ENCODE data around the gene BLTP3B. TPM values are rescaled to one million over a fixed set of nuclear protein-coding genes. Genes with fewer than 3 reads are reported as not detected.

BLTP3B gene
- total RNA-seq, 1 experiment from 2014 or later, result 22.4 TPM

DNA sequence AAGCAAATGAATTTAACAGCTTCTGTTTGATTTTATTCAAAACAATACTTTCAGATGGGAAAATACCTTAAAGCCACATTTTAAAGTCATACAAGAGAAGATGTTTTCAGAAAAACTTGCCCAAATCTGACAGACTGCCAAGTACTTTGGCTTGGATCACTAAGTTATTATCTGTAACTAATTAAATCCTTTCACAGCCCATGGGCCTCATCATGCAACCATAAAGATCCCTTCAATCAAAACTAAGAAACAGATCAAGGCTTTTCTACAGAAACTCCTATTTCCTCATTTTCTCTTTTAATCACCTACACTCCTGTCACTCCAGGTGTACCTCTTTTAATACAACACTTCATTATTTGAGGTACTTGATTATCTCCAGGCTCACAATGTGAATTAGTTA is 28.1 kb downstream of the BLTP3B start:
- Mint-ChIP-seq H3K9me3 (peaks cover 12% of the 10 kb centered on the region), H3K36me3 (peaks cover 11% of the 10 kb centered on the region), H3K4me1 (no peaks in the 10 kb centered on the region; the same call in 1 of the 2 replicates), H3K4me3 (no peak overlapping the region), H3K27ac (no peak overlapping the region; the same call in 1 of the 2 replicates), H3K27me3 (ENCODE audit: low read depth) (no peaks in the 10 kb centered on the region)
- ChIA-PET CTCF (interaction anchor here (1.2 kb wide), 1 partner anchor 40 kb away, joined by 4 read pairs; no protein-coding TSS in a partner anchor), POLR2A (no interaction called here)
- no peak for TF ChIP-seq IRF2 (CRISPR knock-in tag; IDR thresholded peaks at IDR 0.05; ENCODE audit: borderline replicate concordance, low read depth)
- no peak for TF ChIP-seq SMAD4 (CRISPR knock-in tag; IDR thresholded peaks at IDR 0.05)
- TF ChIP-seq, protein P1, sequence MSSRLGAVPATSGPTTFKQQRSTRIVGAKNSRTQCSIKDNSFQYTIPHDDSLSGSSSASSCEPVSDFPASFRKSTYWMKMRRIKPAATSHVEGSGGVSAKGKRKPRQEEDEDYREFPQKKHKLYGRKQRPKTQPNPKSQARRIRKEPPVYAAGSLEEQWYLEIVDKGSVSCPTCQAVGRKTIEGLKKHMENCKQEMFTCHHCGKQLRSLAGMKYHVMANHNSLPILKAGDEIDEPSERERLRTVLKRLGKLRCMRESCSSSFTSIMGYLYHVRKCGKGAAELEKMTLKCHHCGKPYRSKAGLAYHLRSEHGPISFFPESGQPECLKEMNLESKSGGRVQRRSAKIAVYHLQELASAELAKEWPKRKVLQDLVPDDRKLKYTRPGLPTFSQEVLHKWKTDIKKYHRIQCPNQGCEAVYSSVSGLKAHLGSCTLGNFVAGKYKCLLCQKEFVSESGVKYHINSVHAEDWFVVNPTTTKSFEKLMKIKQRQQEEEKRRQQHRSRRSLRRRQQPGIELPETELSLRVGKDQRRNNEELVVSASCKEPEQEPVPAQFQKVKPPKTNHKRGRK (CRISPR knock-in tag; IDR thresholded peaks at IDR 0.05; ENCODE audit: borderline replicate concordance), result no peak
- TF ChIP-seq, protein P2, sequence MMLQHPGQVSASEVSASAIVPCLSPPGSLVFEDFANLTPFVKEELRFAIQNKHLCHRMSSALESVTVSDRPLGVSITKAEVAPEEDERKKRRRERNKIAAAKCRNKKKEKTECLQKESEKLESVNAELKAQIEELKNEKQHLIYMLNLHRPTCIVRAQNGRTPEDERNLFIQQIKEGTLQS (CRISPR knock-in tag; conservative IDR thresholded peaks at IDR 0.05), result no peak
- no peak for TF ChIP-seq RELA (CRISPR knock-in tag; IDR thresholded peaks at IDR 0.05; ENCODE audit: borderline replicate concordance)
- TF ChIP-seq NR2C2 (CRISPR knock-in tag; IDR thresholded peaks at IDR 0.05), result no peak
- no peak for TF ChIP-seq ELF4 (CRISPR knock-in tag; IDR thresholded peaks at IDR 0.05; ENCODE audit: low read depth)
- TF ChIP-seq TP53 (CRISPR knock-in tag; IDR thresholded peaks at IDR 0.05), result no peak
- TF ChIP-seq, protein P3, sequence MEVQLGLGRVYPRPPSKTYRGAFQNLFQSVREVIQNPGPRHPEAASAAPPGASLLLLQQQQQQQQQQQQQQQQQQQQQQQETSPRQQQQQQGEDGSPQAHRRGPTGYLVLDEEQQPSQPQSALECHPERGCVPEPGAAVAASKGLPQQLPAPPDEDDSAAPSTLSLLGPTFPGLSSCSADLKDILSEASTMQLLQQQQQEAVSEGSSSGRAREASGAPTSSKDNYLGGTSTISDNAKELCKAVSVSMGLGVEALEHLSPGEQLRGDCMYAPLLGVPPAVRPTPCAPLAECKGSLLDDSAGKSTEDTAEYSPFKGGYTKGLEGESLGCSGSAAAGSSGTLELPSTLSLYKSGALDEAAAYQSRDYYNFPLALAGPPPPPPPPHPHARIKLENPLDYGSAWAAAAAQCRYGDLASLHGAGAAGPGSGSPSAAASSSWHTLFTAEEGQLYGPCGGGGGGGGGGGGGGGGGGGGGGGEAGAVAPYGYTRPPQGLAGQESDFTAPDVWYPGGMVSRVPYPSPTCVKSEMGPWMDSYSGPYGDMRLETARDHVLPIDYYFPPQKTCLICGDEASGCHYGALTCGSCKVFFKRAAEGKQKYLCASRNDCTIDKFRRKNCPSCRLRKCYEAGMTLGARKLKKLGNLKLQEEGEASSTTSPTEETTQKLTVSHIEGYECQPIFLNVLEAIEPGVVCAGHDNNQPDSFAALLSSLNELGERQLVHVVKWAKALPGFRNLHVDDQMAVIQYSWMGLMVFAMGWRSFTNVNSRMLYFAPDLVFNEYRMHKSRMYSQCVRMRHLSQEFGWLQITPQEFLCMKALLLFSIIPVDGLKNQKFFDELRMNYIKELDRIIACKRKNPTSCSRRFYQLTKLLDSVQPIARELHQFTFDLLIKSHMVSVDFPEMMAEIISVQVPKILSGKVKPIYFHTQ (CRISPR knock-in tag; IDR thresholded peaks at IDR 0.05), result no peak
- no peak for TF ChIP-seq NFATC4 (CRISPR knock-in tag; IDR thresholded peaks at IDR 0.05)
- TF ChIP-seq FOXP1 (CRISPR knock-in tag; IDR thresholded peaks at IDR 0.05; ENCODE audit: borderline replicate concordance), result no peak
- no peak for TF ChIP-seq ZNF232 (CRISPR knock-in tag; IDR thresholded peaks at IDR 0.05)
- no peak for TF ChIP-seq NFYB (CRISPR knock-in tag; conservative IDR thresholded peaks at IDR 0.05; ENCODE audit: low read depth)
- no peak for TF ChIP-seq KAT7 (CRISPR knock-in tag; IDR thresholded peaks at IDR 0.05; ENCODE audit: borderline replicate concordance)
- TF ChIP-seq NFE2L1 (CRISPR knock-in tag; IDR thresholded peaks at IDR 0.05), result no peak
- TF ChIP-seq ZNF416 (CRISPR knock-in tag; IDR thresholded peaks at IDR 0.05), result no peak
- ATAC-seq, result no peak
- DNase-seq (ENCODE audit: low spot score), result no peak

DNA sequence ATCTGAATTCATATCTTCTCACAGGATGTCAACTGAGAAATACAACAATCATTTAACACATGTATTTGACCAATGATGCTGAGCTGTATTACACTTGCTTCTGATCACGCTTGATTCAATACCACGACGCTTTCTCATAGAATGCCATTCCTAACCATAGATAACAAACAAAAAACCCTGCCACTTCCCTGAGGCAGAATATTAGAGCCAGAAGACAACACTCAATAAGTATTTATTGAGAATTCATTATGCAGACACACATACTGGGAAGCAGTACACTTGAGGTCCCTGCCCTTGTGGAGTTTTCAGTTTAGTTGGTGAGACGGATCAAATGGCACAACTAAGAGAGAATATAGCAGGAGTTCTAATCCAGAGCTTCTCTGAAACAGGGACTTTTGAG is 32.4 kb downstream of the BLTP3B start:
- ATAC-seq, result no peak
- Mint-ChIP-seq H3K4me1 (no peaks in the 10 kb centered on the region; the same call in 1 of the 2 replicates), H3K9me3 (peaks cover 16% of the 10 kb centered on the region), H3K27ac (peak overlapping the region; percentile 42), H3K4me3 (no peak overlapping the region), H3K27me3 (ENCODE audit: low read depth) (no peaks in the 10 kb centered on the region), H3K36me3 (peaks cover 17% of the 10 kb centered on the region)
- DNase-seq (ENCODE audit: low spot score), result no peak
- CTCF ChIA-PET, result interaction anchor here (0.8 kb wide), 1 partner anchor 44 kb away, joined by 3 read pairs; no protein-coding TSS in a partner anchor
- POLR2A ChIA-PET, result no interaction called here
- TF ChIP-seq TP53 (CRISPR knock-in tag; IDR thresholded peaks at IDR 0.05), result no peak
- TF ChIP-seq CBFB (CRISPR knock-in tag; IDR thresholded peaks at IDR 0.05; ENCODE audit: low read depth), result no peak
- TF ChIP-seq ZNF423 (CRISPR knock-in tag; IDR thresholded peaks at IDR 0.05), result no peak
- no peak for TF ChIP-seq KAT7 (CRISPR knock-in tag; IDR thresholded peaks at IDR 0.05; ENCODE audit: borderline replicate concordance)
- TF ChIP-seq, protein P4, sequence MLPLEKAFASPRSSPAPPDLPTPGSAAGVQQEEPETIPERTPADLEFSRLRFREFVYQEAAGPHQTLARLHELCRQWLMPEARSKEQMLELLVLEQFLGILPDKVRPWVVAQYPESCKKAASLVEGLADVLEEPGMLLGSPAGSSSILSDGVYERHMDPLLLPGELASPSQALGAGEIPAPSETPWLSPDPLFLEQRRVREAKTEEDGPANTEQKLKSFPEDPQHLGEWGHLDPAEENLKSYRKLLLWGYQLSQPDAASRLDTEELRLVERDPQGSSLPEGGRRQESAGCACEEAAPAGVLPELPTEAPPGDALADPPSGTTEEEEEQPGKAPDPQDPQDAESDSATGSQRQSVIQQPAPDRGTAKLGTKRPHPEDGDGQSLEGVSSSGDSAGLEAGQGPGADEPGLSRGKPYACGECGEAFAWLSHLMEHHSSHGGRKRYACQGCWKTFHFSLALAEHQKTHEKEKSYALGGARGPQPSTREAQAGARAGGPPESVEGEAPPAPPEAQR (CRISPR knock-in tag; IDR thresholded peaks at IDR 0.05), result no peak
- no peak for TF ChIP-seq NR2C2 (CRISPR knock-in tag; IDR thresholded peaks at IDR 0.05)
- TF ChIP-seq ZNF416 (CRISPR knock-in tag; IDR thresholded peaks at IDR 0.05), result no peak
- TF ChIP-seq, protein P1 (CRISPR knock-in tag; IDR thresholded peaks at IDR 0.05; ENCODE audit: borderline replicate concordance), result no peak
- TF ChIP-seq CREB1 (CRISPR knock-in tag; IDR thresholded peaks at IDR 0.05), result no peak
- TF ChIP-seq, protein P5, sequence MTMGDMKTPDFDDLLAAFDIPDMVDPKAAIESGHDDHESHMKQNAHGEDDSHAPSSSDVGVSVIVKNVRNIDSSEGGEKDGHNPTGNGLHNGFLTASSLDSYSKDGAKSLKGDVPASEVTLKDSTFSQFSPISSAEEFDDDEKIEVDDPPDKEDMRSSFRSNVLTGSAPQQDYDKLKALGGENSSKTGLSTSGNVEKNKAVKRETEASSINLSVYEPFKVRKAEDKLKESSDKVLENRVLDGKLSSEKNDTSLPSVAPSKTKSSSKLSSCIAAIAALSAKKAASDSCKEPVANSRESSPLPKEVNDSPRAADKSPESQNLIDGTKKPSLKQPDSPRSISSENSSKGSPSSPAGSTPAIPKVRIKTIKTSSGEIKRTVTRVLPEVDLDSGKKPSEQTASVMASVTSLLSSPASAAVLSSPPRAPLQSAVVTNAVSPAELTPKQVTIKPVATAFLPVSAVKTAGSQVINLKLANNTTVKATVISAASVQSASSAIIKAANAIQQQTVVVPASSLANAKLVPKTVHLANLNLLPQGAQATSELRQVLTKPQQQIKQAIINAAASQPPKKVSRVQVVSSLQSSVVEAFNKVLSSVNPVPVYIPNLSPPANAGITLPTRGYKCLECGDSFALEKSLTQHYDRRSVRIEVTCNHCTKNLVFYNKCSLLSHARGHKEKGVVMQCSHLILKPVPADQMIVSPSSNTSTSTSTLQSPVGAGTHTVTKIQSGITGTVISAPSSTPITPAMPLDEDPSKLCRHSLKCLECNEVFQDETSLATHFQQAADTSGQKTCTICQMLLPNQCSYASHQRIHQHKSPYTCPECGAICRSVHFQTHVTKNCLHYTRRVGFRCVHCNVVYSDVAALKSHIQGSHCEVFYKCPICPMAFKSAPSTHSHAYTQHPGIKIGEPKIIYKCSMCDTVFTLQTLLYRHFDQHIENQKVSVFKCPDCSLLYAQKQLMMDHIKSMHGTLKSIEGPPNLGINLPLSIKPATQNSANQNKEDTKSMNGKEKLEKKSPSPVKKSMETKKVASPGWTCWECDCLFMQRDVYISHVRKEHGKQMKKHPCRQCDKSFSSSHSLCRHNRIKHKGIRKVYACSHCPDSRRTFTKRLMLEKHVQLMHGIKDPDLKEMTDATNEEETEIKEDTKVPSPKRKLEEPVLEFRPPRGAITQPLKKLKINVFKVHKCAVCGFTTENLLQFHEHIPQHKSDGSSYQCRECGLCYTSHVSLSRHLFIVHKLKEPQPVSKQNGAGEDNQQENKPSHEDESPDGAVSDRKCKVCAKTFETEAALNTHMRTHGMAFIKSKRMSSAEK (CRISPR knock-in tag; IDR thresholded peaks at IDR 0.05; ENCODE audit: borderline replicate concordance), result no peak
- TF ChIP-seq TEAD1 (CRISPR knock-in tag; IDR thresholded peaks at IDR 0.05), result no peak
- TF ChIP-seq FOXK1 (CRISPR knock-in tag; IDR thresholded peaks at IDR 0.05), result no peak
- TF ChIP-seq GTF2I (CRISPR knock-in tag; conservative IDR thresholded peaks at IDR 0.05), result no peak
- no peak for TF ChIP-seq RORB (CRISPR knock-in tag; IDR thresholded peaks at IDR 0.05)
